ENCODE data around the gene C10orf67. TPM values are rescaled to one million over a fixed set of nuclear protein-coding genes. Genes with fewer than 3 reads are reported as not detected.

C10orf67 gene
- total RNA-seq, 1 experiment from 2014 or later, result 0.13 TPM

DNA sequence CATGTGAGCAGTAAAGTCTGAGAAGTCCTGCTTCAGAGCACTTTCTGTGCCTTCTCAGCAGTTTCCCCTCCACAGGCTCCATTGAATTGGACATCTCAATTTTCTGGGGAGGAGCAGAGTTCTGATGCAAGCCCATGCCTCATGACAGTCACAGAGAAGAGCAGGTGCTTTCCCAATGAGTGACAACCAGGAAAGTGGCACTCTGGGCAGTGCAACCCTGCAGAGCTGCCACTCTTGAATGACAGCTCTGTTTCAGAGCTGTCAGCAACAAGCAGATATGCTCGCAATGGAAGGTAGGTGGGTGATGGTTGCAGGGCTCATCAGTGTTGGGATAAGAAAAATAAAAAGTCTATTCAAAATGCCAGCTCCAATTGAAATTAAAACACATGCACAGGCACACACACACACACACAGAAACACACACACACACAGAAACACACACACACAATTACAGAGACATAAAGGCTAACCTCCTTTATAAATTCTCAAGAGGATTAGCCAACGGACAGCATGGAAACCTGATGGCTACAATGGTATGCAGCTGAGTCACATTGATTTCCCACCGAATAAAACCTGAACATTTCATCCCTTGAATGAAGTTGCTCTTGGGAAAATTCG is 50.5 kb downstream of the C10orf67 start:
- H3K27me3 ChIP-seq (replicated peaks; ENCODE audit: insufficient read depth, low read depth, low read length, poor library complexity), result no peaks in the 10 kb centered on the region
- no TSS peak for BruUV-seq (replicated peaks)
- ChIA-PET CTCF (interaction anchor here (0.7 to 2.3 kb wide), 3 partner anchors 12 to 567 kb away, joined by 3 to 26 read pairs (median 4); no protein-coding TSS in a partner anchor), POLR2A (ENCODE audit: low non-redundant PET) (no interaction called here)
- no peaks in the 10 kb centered on the region for H3K36me3 ChIP-seq (ENCODE audit: insufficient read depth, low read length, poor library complexity, severe bottlenecking)
- H3K4me3 ChIP-seq (ENCODE audit: low read depth, low read length, poor library complexity, severe bottlenecking), result no peak overlapping the region
- intact Hi-C loops (cut with micrococcal nuclease; ENCODE audit: unreplicated experiment), result loop anchor here (1.0 to 5.0 kb wide), 2 partner anchors 136 to 408 kb away; no protein-coding TSS in a partner anchor
- peaks cover 7% of the 10 kb centered on the region for H3K4me1 ChIP-seq (ENCODE audit: insufficient read depth, low read length, poor library complexity, severe bottlenecking)
- no peaks in the 10 kb centered on the region for H3K9me3 ChIP-seq (ENCODE audit: low read depth, low read length, poor library complexity, severe bottlenecking)
- no peak overlapping the region for H3K27ac ChIP-seq (ENCODE audit: low read depth, low read length, poor library complexity, severe bottlenecking)
- TF ChIP-seq, protein P1, sequence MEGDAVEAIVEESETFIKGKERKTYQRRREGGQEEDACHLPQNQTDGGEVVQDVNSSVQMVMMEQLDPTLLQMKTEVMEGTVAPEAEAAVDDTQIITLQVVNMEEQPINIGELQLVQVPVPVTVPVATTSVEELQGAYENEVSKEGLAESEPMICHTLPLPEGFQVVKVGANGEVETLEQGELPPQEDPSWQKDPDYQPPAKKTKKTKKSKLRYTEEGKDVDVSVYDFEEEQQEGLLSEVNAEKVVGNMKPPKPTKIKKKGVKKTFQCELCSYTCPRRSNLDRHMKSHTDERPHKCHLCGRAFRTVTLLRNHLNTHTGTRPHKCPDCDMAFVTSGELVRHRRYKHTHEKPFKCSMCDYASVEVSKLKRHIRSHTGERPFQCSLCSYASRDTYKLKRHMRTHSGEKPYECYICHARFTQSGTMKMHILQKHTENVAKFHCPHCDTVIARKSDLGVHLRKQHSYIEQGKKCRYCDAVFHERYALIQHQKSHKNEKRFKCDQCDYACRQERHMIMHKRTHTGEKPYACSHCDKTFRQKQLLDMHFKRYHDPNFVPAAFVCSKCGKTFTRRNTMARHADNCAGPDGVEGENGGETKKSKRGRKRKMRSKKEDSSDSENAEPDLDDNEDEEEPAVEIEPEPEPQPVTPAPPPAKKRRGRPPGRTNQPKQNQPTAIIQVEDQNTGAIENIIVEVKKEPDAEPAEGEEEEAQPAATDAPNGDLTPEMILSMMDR (conservative IDR thresholded peaks at IDR 0.05; ENCODE audit: low read depth, low read length), result no peak
- no peak for TF ChIP-seq EZH2 (IDR thresholded peaks at IDR 0.05; ENCODE audit: borderline replicate concordance, low read depth, low read length, poor library complexity, severe bottlenecking)
- no peak for DNase-seq (ENCODE audit: low spot score)

DNA sequence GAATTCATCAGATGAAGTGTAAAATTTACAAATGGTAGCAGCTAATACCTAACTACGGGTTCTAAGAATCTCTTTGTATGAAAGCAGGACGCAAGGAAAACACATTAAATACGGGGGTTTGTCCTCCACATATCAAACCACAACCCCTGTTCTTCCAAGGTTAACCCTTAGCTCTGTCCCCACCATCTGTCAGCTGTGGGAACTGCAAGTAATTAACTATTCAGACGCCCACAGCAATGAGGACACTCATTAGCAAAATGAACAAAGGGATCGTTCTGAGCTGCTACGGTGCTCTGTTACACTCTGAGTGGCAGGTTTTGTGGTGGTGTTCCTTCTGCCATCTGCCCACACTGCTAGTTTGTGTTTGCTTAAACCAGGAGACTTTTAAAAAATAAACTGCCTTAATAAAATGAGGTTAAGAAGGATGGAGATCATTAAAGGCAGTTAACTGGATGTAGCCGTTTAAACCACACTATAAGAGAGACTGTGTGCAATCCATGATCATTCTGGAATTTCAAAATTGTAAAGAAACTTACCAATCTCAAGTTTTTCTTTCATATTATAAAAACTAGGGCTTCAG is 51.4 kb downstream of the C10orf67 start:
- no peak overlapping the region for H3K4me3 ChIP-seq (ENCODE audit: low read depth, low read length, poor library complexity, severe bottlenecking)
- peaks cover 7% of the 10 kb centered on the region for H3K4me1 ChIP-seq (ENCODE audit: insufficient read depth, low read length, poor library complexity, severe bottlenecking)
- H3K9me3 ChIP-seq (ENCODE audit: low read depth, low read length, poor library complexity, severe bottlenecking), result no peaks in the 10 kb centered on the region
- POLR2A ChIA-PET (ENCODE audit: low non-redundant PET), result no interaction called here
- no peaks in the 10 kb centered on the region for H3K27me3 ChIP-seq (replicated peaks; ENCODE audit: insufficient read depth, low read depth, low read length, poor library complexity)
- TF ChIP-seq, protein P1 (conservative IDR thresholded peaks at IDR 0.05; ENCODE audit: low read depth, low read length), result peak; percentile 83
- no peak for TF ChIP-seq EZH2 (IDR thresholded peaks at IDR 0.05; ENCODE audit: borderline replicate concordance, low read depth, low read length, poor library complexity, severe bottlenecking)
- BruUV-seq (replicated peaks), result no TSS peak
- intact Hi-C loops (cut with micrococcal nuclease; ENCODE audit: unreplicated experiment), result loop anchor here (1.0 to 5.0 kb wide), 2 partner anchors 135 to 409 kb away; no protein-coding TSS in a partner anchor
- peak; percentile 83 for DNase-seq (ENCODE audit: low spot score)
- CTCF ChIA-PET, result interaction anchor here (0.5 to 2.3 kb wide), 3 partner anchors 10 to 135 kb away, joined by 4 to 26 read pairs (median 7); no protein-coding TSS in a partner anchor
- H3K27ac ChIP-seq (ENCODE audit: low read depth, low read length, poor library complexity, severe bottlenecking), result no peak overlapping the region
- H3K36me3 ChIP-seq (ENCODE audit: insufficient read depth, low read length, poor library complexity, severe bottlenecking), result no peaks in the 10 kb centered on the region

DNA sequence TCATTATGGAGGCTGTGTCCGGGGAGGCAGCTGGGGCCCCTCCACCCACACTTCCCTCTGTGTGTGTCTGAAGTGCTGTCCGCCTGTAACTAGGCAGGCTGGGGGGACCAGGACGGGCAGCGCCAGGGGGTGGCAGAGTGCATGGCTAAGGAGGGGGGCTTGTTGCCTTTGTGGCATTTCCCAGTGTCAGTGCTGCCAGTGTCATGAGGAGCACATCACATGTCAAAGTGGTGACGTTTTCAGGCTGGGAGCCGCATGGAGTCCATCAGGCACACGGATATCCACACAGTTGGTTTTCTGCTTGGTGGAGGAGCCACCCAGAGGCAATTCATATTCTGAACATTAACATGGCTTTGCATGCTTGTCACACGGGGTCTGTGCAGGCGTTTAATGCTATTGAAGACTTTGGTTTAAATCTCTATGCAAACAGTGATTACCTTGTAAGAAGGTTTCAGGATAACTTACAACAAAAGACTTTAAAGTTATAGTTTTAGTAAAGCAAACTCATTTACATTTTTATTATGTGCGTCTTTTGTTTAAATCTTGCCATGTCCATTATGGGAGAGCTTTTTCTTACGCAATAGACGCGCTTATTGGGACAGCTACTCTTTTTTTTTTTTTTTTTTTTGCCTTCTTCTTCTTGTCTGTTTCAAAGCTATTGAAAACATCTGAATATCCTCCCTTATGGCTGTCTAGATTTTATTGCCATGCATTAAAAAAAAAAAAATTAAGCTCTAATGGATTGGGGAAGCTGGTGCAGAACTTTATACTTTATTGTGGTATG is 52.9 kb downstream of the C10orf67 start:
- no peaks in the 10 kb centered on the region for H3K36me3 ChIP-seq (ENCODE audit: insufficient read depth, low read length, poor library complexity, severe bottlenecking)
- TF ChIP-seq, protein P1 (conservative IDR thresholded peaks at IDR 0.05; ENCODE audit: low read depth, low read length), result 0 out of 2 replicates have a peak, but pooled peaks have one; percentile 22
- TF ChIP-seq EZH2 (IDR thresholded peaks at IDR 0.05; ENCODE audit: borderline replicate concordance, low read depth, low read length, poor library complexity, severe bottlenecking), result no peak
- H3K4me3 ChIP-seq (ENCODE audit: low read depth, low read length, poor library complexity, severe bottlenecking), result no peak overlapping the region
- H3K27me3 ChIP-seq (replicated peaks; ENCODE audit: insufficient read depth, low read depth, low read length, poor library complexity), result no peaks in the 10 kb centered on the region
- no TSS peak for BruUV-seq (replicated peaks)
- DNase-seq (ENCODE audit: low spot score), result peak; percentile 45
- no peaks in the 10 kb centered on the region for H3K9me3 ChIP-seq (ENCODE audit: low read depth, low read length, poor library complexity, severe bottlenecking)
- H3K4me1 ChIP-seq (ENCODE audit: insufficient read depth, low read length, poor library complexity, severe bottlenecking), result peaks cover 7% of the 10 kb centered on the region
- intact Hi-C loops (cut with micrococcal nuclease; ENCODE audit: unreplicated experiment), result loop anchor here (5.0 kb wide), 1 partner anchor 411 kb away; no protein-coding TSS in a partner anchor
- CTCF ChIA-PET, result interaction anchor here (0.6 to 1.3 kb wide), 7 partner anchors 23 to 878 kb away, joined by 4 to 9 read pairs (median 5); no protein-coding TSS in a partner anchor
- H3K27ac ChIP-seq (ENCODE audit: low read depth, low read length, poor library complexity, severe bottlenecking), result no peak overlapping the region
- POLR2A ChIA-PET (ENCODE audit: low non-redundant PET), result no interaction called here

Data from A673 (cell line).